Mesenchymal stem cell (in vitro differentiated cells and primary cell): Measurements from ENCODE around the gene SCARB2.

Experiments used
- DNase-seq: peaks from one replicate; pipeline ENCODE4 v3.0.0-alpha.2; 2013
- H2AFZ ChIP-seq: one replicate; pipeline ENCODE4 v1.6.1; 2013; ENCODE audit warnings: low read depth, mild to moderate bottlenecking, control low read depth, inconsistent platforms, low read length, moderate library complexity
- H2AK5ac ChIP-seq: 2 replicates; pipeline ENCODE4 v1.6.1; 2013; ENCODE audit warnings: low read length, moderate library complexity, mild to moderate bottlenecking, inconsistent platforms; ENCODE audit not compliant: severe bottlenecking
- H2BK120ac ChIP-seq: one replicate; pipeline ENCODE4 v1.6.1; 2013; ENCODE audit warnings: low read depth, mild to moderate bottlenecking, inconsistent platforms, low read length, moderate library complexity
- H2BK12ac ChIP-seq, 2 experiments: one replicate each; pipeline ENCODE4 v1.6.1; 2013; ENCODE audit warnings: inconsistent platforms in 2 of 2, low read length in 2 of 2, mild to moderate bottlenecking in 2 of 2, moderate library complexity in 2 of 2, control low read depth in 1 of 2
- H2BK15ac ChIP-seq: one replicate; pipeline ENCODE4 v1.6.1; 2013; ENCODE audit warnings: mild to moderate bottlenecking, low read depth, inconsistent platforms; ENCODE audit not compliant: poor library complexity, severe bottlenecking
- H2BK5ac ChIP-seq: 2 replicates; pipeline ENCODE4 v1.6.1; 2013; ENCODE audit warnings: low read depth, mild to moderate bottlenecking, low read length, control low read depth, inconsistent platforms; ENCODE audit not compliant: poor library complexity, severe bottlenecking
- H3K14ac ChIP-seq, 2 experiments: one replicate each; pipeline ENCODE4 v1.6.1; 2013; ENCODE audit warnings: inconsistent platforms in 2 of 2, low read length in 2 of 2, control low read depth in 1 of 2, mild to moderate bottlenecking in 1 of 2, moderate library complexity in 1 of 2
- H3K18ac ChIP-seq, 2 experiments: one replicate each; pipeline ENCODE4 v1.6.1; 2013; ENCODE audit warnings: inconsistent platforms in 2 of 2, low read length in 2 of 2, control low read depth in 1 of 2, low read depth in 1 of 2, mild to moderate bottlenecking in 1 of 2
- H3K23ac ChIP-seq, 2 experiments: one replicate each; pipeline ENCODE4 v1.6.1; 2013; ENCODE audit warnings: inconsistent platforms in 2 of 2, low read length in 2 of 2, mild to moderate bottlenecking in 2 of 2, moderate library complexity in 2 of 2, control low read depth in 1 of 2
- H3K27ac ChIP-seq: 2 replicates; pipeline ENCODE4 v1.5.1; 2013; ENCODE audit warnings: mild to moderate bottlenecking, moderate library complexity, low read length, control low read depth, inconsistent platforms; ENCODE audit not compliant: poor library complexity, severe bottlenecking
- H3K27me3 ChIP-seq, 2 experiments: 2 replicates each; pipeline versions ENCODE4 v1.6.1 to v1.7.0; 2013; ENCODE audit warnings: low read length in 2 of 2, mild to moderate bottlenecking in 2 of 2, moderate library complexity in 2 of 2, control low read depth in 1 of 2, inconsistent platforms in 1 of 2; ENCODE audit not compliant: control insufficient read depth in 1 of 2, insufficient read depth in 1 of 2
- H3K36me3 ChIP-seq, 2 experiments: 2 replicates each; pipeline versions ENCODE4 v1.6.1 to v1.7.0; 2013; ENCODE audit warnings: low read length in 2 of 2, control low read depth in 1 of 2, inconsistent platforms in 1 of 2, low read depth in 1 of 2, mild to moderate bottlenecking in 1 of 2; ENCODE audit not compliant: insufficient read depth in 2 of 2, control insufficient read depth in 1 of 2
- H3K4ac ChIP-seq, 2 experiments: one replicate each; pipeline ENCODE4 v1.6.1; 2013; ENCODE audit warnings: inconsistent platforms in 2 of 2, low read length in 2 of 2, mild to moderate bottlenecking in 2 of 2, moderate library complexity in 2 of 2, control low read depth in 1 of 2, low read depth in 1 of 2
- H3K4me1 ChIP-seq: 2 replicates; pipeline ENCODE4 v1.6.1; 2013; ENCODE audit warnings: low read depth, low read length, control low read depth; ENCODE audit not compliant: control insufficient read depth, insufficient read depth
- H3K4me2 ChIP-seq: 2 replicates; pipeline ENCODE4 v1.6.1; 2013; ENCODE audit warnings: low read length, mild to moderate bottlenecking, inconsistent platforms; ENCODE audit not compliant: poor library complexity, severe bottlenecking
- H3K4me3 ChIP-seq, 2 experiments: 2 replicates each; pipeline versions ENCODE4 v1.5.1 to v1.7.0; 2013; ENCODE audit warnings: low read length in 2 of 2, mild to moderate bottlenecking in 2 of 2, control low read depth in 1 of 2, low read depth in 1 of 2; ENCODE audit not compliant: insufficient read depth in 1 of 2
- H3K79me1 ChIP-seq: replicated peaks from 2 replicates; pipeline ENCODE4 v1.6.1; 2013; ENCODE audit warnings: mild to moderate bottlenecking, control low read depth, low read length, inconsistent platforms; ENCODE audit not compliant: poor library complexity, severe bottlenecking
- H3K9ac ChIP-seq: 2 replicates; pipeline ENCODE4 v1.7.0; 2013; ENCODE audit warnings: mild to moderate bottlenecking, low read length, moderate library complexity
- H3K9me3 ChIP-seq: 2 replicates; pipeline ENCODE4 v1.7.0; 2013; ENCODE audit warnings: mild to moderate bottlenecking, low read length; ENCODE audit not compliant: control insufficient read depth
- H4K8ac ChIP-seq: one replicate; pipeline ENCODE4 v1.6.1; 2013; ENCODE audit warnings: inconsistent platforms, mild to moderate bottlenecking, low read length, moderate library complexity
- H4K91ac ChIP-seq: one replicate; pipeline ENCODE4 v1.6.1; 2013; ENCODE audit warnings: mild to moderate bottlenecking, low read length, inconsistent platforms
- WGBS: methylation state at CpG from one replicate; pipeline ENCODE4 v1.1.7; 2013; ENCODE audit warnings: mixed read lengths; 5-methylcytosine and 5-hydroxymethylcytosine counted together

The SCARB2 gene

GRCh38 chr4:76160355-76160754 lies 53.3 kb downstream of the SCARB2 start:
- Histone ChIP-seq H3K79me1 (peaks cover 3% of the 10 kb centered on the region), H3K14ac (no peak overlapping the region), H4K8ac (no peak overlapping the region), H3K23ac (no peak overlapping the region), H3K4me3 (no peak overlapping the region), H2BK15ac (no peak overlapping the region), H4K91ac (no peak overlapping the region), H3K4me1 (no peaks in the 10 kb centered on the region), H3K27ac (no peak overlapping the region), H2BK120ac (no peak overlapping the region), H2AK5ac (no peak overlapping the region), H3K18ac (no peak overlapping the region), H3K27me3 (no peaks in the 10 kb centered on the region), H3K9ac (no peak overlapping the region), H2BK12ac (no peak overlapping the region), H3K4ac (no peak overlapping the region), H2BK5ac (no peak overlapping the region), H3K36me3 (peaks cover 5 to 71% of the 10 kb centered on the region in 2 experiments), H2AFZ (no peak overlapping the region), H3K9me3 (no peaks in the 10 kb centered on the region), H3K4me2 (no peak overlapping the region)
- no CpG with 5 or more reads among the region's 2 CpGs for WGBS
- DNase-seq, result no peak

- no peak overlapping the region for H2AK5ac ChIP-seq
- no peak for DNase-seq
- peaks cover 4% of the 10 kb centered on the region for H3K79me1 ChIP-seq
- no peak overlapping the region for H3K27ac ChIP-seq
- no peak overlapping the region for H3K4me3 ChIP-seq
- H2BK120ac ChIP-seq, result no peak overlapping the region
- H3K36me3 ChIP-seq, result peaks cover 4 to 37% of the 10 kb centered on the region in 2 experiments
- no peak overlapping the region for H3K23ac ChIP-seq
- WGBS, result 66% methylated on average over 2 of the region's 2 CpGs
- H3K4me2 ChIP-seq, result no peak overlapping the region
- no peak overlapping the region for H3K9ac ChIP-seq
- H4K91ac ChIP-seq, result no peak overlapping the region
- H3K18ac ChIP-seq, result no peak overlapping the region
- H4K8ac ChIP-seq, result no peak overlapping the region
- no peak overlapping the region for H3K14ac ChIP-seq
- no peak overlapping the region for H2AFZ ChIP-seq
- no peak overlapping the region for H2BK5ac ChIP-seq
- no peaks in the 10 kb centered on the region for H3K27me3 ChIP-seq
- H3K4me1 ChIP-seq, result no peaks in the 10 kb centered on the region
- no peak overlapping the region for H3K4ac ChIP-seq
- no peak overlapping the region for H2BK12ac ChIP-seq
- no peaks in the 10 kb centered on the region for H3K9me3 ChIP-seq
- H2BK15ac ChIP-seq, result no peak overlapping the region
Measured at GRCh38 chr4:76156635-76157034, 57.0 kb downstream of the SCARB2 start.

- Histone ChIP-seq H3K4me2 (no peak overlapping the region), H3K4me1 (no peaks in the 10 kb centered on the region), H3K27ac (no peak overlapping the region), H2BK12ac (no peak overlapping the region), H3K4me3 (no peak overlapping the region), H2AFZ (no peak overlapping the region), H3K9me3 (no peaks in the 10 kb centered on the region), H3K79me1 (peaks cover 4% of the 10 kb centered on the region), H3K4ac (no peak overlapping the region), H3K14ac (no peak overlapping the region), H3K9ac (no peak overlapping the region), H2BK5ac (no peak overlapping the region), H3K36me3 (peaks cover 0 to 30% of the 10 kb centered on the region in 2 experiments), H2BK15ac (no peak overlapping the region), H2AK5ac (no peak overlapping the region), H3K23ac (no peak overlapping the region), H3K27me3 (no peaks in the 10 kb centered on the region), H2BK120ac (no peak overlapping the region), H3K18ac (no peak overlapping the region), H4K8ac (no peak overlapping the region), H4K91ac (no peak overlapping the region)
- no peak for DNase-seq
- 98% methylated on average over 3 of the region's 3 CpGs for WGBS
Measured at GRCh38 chr4:76155979-76156378, 57.6 kb downstream of the SCARB2 start.

- no peak overlapping the region for H4K8ac ChIP-seq
- no peak overlapping the region for H3K4ac ChIP-seq
- H3K9me3 ChIP-seq, result no peaks in the 10 kb centered on the region
- H2BK12ac ChIP-seq, result no peak overlapping the region
- H3K23ac ChIP-seq, result no peak overlapping the region
- H3K27ac ChIP-seq, result no peak overlapping the region
- no peak overlapping the region for H2AK5ac ChIP-seq
- no peak overlapping the region for H4K91ac ChIP-seq
- H2AFZ ChIP-seq, result no peak overlapping the region
- H3K9ac ChIP-seq, result no peak overlapping the region
- H2BK15ac ChIP-seq, result no peak overlapping the region
- H3K27me3 ChIP-seq, result no peaks in the 10 kb centered on the region
- whole genome bisulfite sequencing, result no CpG with 5 or more reads among the region's 2 CpGs
- H3K36me3 ChIP-seq, result peaks cover 0 to 6% of the 10 kb centered on the region in 2 experiments
- no peak overlapping the region for H3K14ac ChIP-seq
- no peak overlapping the region for H2BK5ac ChIP-seq
- peaks cover 10% of the 10 kb centered on the region for H3K79me1 ChIP-seq
- no peak overlapping the region for H2BK120ac ChIP-seq
- H3K18ac ChIP-seq, result no peak overlapping the region
- no peak overlapping the region for H3K4me2 ChIP-seq
- no peak for DNase-seq
- no peaks in the 10 kb centered on the region for H3K4me1 ChIP-seq
- H3K4me3 ChIP-seq, result no peak overlapping the region
Measured at GRCh38 chr4:76153356-76153755, 60.3 kb downstream of the SCARB2 start.
